HG03135 (cell line): Measurements from ENCODE around the gene ZNF516.
A peak's percentile ranks its signal among the peaks of the same experiment; 100 is the strongest.

ENCODE experiments used
- ATAC-seq: cut with Tn5 transposase; IDR thresholded peaks from one replicate; pipeline ENCODE4 v1.9.1; 2021; ENCODE audit warnings: mild to moderate bottlenecking, moderate library complexity; ENCODE audit not compliant: unreplicated experiment

ZNF516 gene

GRCh38 chr18:76349067-76349715 is 145.9 kb downstream of the ZNF516 start:
- peak; percentile 72 for ATAC-seq

- ATAC-seq, result no peak
Observed at GRCh38 chr18:76348267-76349066, 146.6 kb downstream of the ZNF516 start.

- no peak for ATAC-seq
Observed at GRCh38 chr18:76347341-76347740, 147.7 kb downstream of the ZNF516 start.

- no peak for ATAC-seq
Observed at GRCh38 chr18:76346490-76347130, 148.4 kb downstream of the ZNF516 start.

- no peak for ATAC-seq
Observed at GRCh38 chr18:76345901-76346300, 149.1 kb downstream of the ZNF516 start.

- no peak for ATAC-seq
Observed at GRCh38 chr18:76343938-76344569, 151.0 kb downstream of the ZNF516 start.

- ATAC-seq, result no peak
Observed at GRCh38 chr18:76340410-76340809, 154.6 kb downstream of the ZNF516 start.

GRCh38 chr18:76339246-76339620 is 155.8 kb downstream of the ZNF516 start:
- ATAC-seq, result no peak

GRCh38 chr18:76338619-76339245 is 156.3 kb downstream of the ZNF516 start:
- ATAC-seq, result no peak

GRCh38 chr18:76338088-76338487 is 157.0 kb downstream of the ZNF516 start:
- no peak for ATAC-seq

GRCh38 chr18:76335859-76336640 is 159.0 kb downstream of the ZNF516 start:
- ATAC-seq, result no peak

GRCh38 chr18:76328140-76328539 is 166.9 kb downstream of the ZNF516 start:
- ATAC-seq, result no peak

- ATAC-seq, result no peak
Observed at GRCh38 chr18:76323891-76324290, 171.2 kb downstream of the ZNF516 start.

GRCh38 chr18:76322686-76323085 is 172.4 kb downstream of the ZNF516 start:
- ATAC-seq, result no peak

- ATAC-seq, result no peak
Observed at GRCh38 chr18:76319366-76319765, 175.7 kb downstream of the ZNF516 start.

- ATAC-seq, result no peak
Observed at GRCh38 chr18:76318607-76319006, 176.4 kb downstream of the ZNF516 start.

- no peak for ATAC-seq
Observed at GRCh38 chr18:76317136-76317535, 177.9 kb downstream of the ZNF516 start.

- ATAC-seq, result no peak
Observed at GRCh38 chr18:76315722-76316230, 179.3 kb downstream of the ZNF516 start.

- no peak for ATAC-seq
Observed at GRCh38 chr18:76314496-76314895, 180.5 kb downstream of the ZNF516 start.

GRCh38 chr18:76314015-76314414 is 181.0 kb downstream of the ZNF516 start:
- ATAC-seq, result no peak
